Mesendoderm (in vitro differentiated cells): ENCODE data around the gene RNF217.
"Not testable (repeated sequence)": the region's sequence is repeated elsewhere in the genome, so short reads cannot be mapped to it uniquely, and the experiment has no call there.

ENCODE experiments used
- DNase-seq: peaks from one replicate; pipeline ENCODE4 v3.0.0; 2013
- H2AK5ac ChIP-seq: 2 replicates; pipeline ENCODE4 v1.6.1; 2013; ENCODE audit warnings: low read length, inconsistent platforms
- H2BK120ac ChIP-seq: 2 replicates; pipeline ENCODE4 v1.6.1; 2013; ENCODE audit warnings: low read depth, mild to moderate bottlenecking, low read length, moderate library complexity, mixed read lengths
- H2BK15ac ChIP-seq: replicated peaks from 2 replicates; pipeline ENCODE4 v1.6.1; 2013; ENCODE audit warnings: low read depth, mild to moderate bottlenecking, moderate library complexity
- H2BK5ac ChIP-seq: 2 replicates; pipeline ENCODE4 v1.6.1; 2013; ENCODE audit warnings: low read length, inconsistent platforms
- H3K18ac ChIP-seq: 2 replicates; pipeline ENCODE4 v1.6.1; 2013; ENCODE audit warnings: mild to moderate bottlenecking, low read length, mixed read lengths
- H3K23ac ChIP-seq: one replicate; pipeline ENCODE4 v1.6.1; 2013; ENCODE audit warnings: low read length
- H3K27ac ChIP-seq: 2 replicates; pipeline ENCODE4 v1.5.1; 2013; ENCODE audit warnings: low read depth, mild to moderate bottlenecking, inconsistent platforms, low read length, moderate library complexity
- H3K27me3 ChIP-seq: 2 replicates; pipeline ENCODE4 v1.6.1; 2013; ENCODE audit warnings: low read length, control low read depth, mild to moderate bottlenecking, inconsistent platforms; ENCODE audit not compliant: insufficient read depth, poor library complexity
- H3K36me3 ChIP-seq: 2 replicates; pipeline ENCODE4 v1.6.1; 2013; ENCODE audit warnings: low read length, inconsistent platforms; ENCODE audit not compliant: control insufficient read depth, insufficient read depth
- H3K4ac ChIP-seq: one replicate; pipeline ENCODE4 v1.6.1; 2013; ENCODE audit warnings: low read depth, mild to moderate bottlenecking, low read length, moderate library complexity
- H3K4me1 ChIP-seq: 2 replicates; pipeline ENCODE4 v1.6.1; 2013; ENCODE audit warnings: low read depth, low read length, inconsistent platforms; ENCODE audit not compliant: control insufficient read depth
- H3K4me2 ChIP-seq: 2 replicates; pipeline ENCODE4 v1.6.1; 2013; ENCODE audit warnings: low read length
- H3K4me3 ChIP-seq: 2 replicates; pipeline ENCODE4 v1.5.1; 2013; ENCODE audit warnings: mild to moderate bottlenecking, low read length
- H3K56ac ChIP-seq: one replicate; pipeline ENCODE4 v1.6.1; 2013; ENCODE audit warnings: low read length
- H3K79me1 ChIP-seq: 2 replicates; pipeline ENCODE4 v1.6.1; 2013; ENCODE audit warnings: low read length, inconsistent platforms
- H3K79me2 ChIP-seq: 2 replicates; pipeline ENCODE4 v1.6.1; 2013; ENCODE audit warnings: mild to moderate bottlenecking, low read length; ENCODE audit not compliant: control insufficient read depth, insufficient read depth
- H3K9ac ChIP-seq: 2 replicates; pipeline ENCODE4 v1.6.1; 2013; ENCODE audit warnings: low read length, inconsistent platforms
- H4K5ac ChIP-seq: one replicate; pipeline ENCODE4 v1.6.1; 2013; ENCODE audit warnings: low read length
- H4K8ac ChIP-seq: one replicate; pipeline ENCODE4 v1.6.1; 2013; ENCODE audit warnings: low read depth, mild to moderate bottlenecking, control low read depth, low read length, moderate library complexity
- WGBS: extraction: QIAGEN DNeasy Blood & Tissue Kit; methylation state at CpG from one replicate; pipeline ENCODE4 v1.1.7; 2013; ENCODE audit warnings: low lambda C conversion rate, missing lambda C conversion rate; ENCODE audit not compliant: insufficient coverage; ENCODE audit errors: extremely low coverage; 5-methylcytosine and 5-hydroxymethylcytosine counted together

The RNF217 gene

DNA sequence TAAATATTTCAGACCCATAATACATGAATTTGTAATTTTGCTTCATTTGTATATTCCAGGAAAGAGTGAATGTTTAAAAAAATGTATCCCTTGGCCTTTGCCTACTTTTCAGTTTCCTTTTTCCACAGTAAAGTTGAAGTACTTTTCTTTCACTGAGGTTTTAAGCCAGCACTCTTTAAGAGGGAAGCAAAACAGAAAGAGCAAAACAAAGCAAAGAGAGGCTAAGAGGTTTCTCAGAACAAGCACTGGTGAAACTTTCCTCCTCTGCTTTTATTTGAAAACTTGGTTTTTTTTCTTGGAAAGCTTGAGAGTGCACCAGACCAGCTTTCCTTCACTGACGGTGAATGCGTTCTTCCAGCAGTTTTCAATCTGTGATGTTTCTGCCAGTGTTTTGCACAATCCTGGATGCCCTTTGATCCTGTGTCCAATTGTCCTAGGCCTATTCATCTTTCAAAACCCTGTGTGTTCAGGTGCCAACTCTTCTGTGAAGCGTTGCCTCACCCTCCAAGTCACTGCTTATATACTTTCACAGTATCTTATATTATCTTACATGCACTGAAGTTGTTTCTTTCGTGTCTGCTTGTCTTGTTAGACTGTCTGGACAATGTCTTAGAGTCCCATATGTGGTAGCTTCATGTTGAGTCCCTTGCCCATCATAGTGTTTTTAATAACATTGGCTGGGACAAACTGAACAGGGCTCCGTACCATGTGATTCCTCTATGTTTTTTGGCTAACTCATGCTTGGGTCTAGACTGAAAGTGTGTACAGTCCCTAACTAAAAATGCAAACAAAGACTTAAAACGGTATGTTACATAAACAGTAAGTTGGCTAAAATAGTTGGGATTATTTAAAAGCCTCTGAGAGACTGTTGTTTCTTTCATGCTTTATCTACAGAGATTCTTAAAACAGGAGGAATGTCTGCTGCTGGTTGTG, 1.9 kb downstream of the RNF217 start:
- Histone ChIP-seq H3K4me1 (peaks cover 6% of the 10 kb centered on the region), H2AK5ac (no peak overlapping the region), H3K79me1 (peaks cover 5% of the 10 kb centered on the region), H3K4ac (no peak overlapping the region), H3K4me3 (peak overlapping the region; percentile 27), H2BK15ac (no peak overlapping the region), H3K56ac (peak overlapping the region; percentile 96), H2BK5ac (no peak overlapping the region), H3K18ac (no peak overlapping the region), H3K36me3 (no peaks in the 10 kb centered on the region), H3K27me3 (no peaks in the 10 kb centered on the region), H3K4me2 (peak overlapping the region; percentile 66), H3K9ac (peak overlapping the region; percentile 63), H4K5ac (no peak overlapping the region), H3K79me2 (peaks cover 17% of the 10 kb centered on the region), H3K27ac (no peak overlapping the region), H2BK120ac (no peak overlapping the region), H4K8ac (no peak overlapping the region), H3K23ac (no peak overlapping the region)
- no CpG with 5 or more reads among the region's 6 CpGs for WGBS
- no peak for DNase-seq

DNA sequence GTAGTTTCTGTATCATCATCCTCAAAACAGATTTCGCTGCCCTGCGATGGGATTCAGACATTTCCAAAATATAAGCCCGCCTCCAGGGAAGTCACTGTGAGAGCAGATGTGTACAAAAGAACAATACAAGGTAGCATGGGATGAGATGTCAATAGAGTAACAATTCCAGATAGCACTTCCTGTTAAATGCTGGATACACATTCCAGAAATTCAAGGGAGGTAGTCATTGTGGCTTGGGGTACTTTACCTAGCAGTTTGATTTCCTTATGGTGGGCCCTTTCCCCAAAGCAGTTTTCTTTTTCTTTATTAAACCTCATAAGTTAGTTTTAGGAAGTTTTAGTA, 2.5 kb downstream of the RNF217 start:
- H3K27ac ChIP-seq: no peak overlapping the region
- peaks cover 6% of the 10 kb centered on the region for H3K4me1 ChIP-seq
- H3K4me2 ChIP-seq: peak overlapping the region; percentile 66
- no peak overlapping the region for H3K9ac ChIP-seq
- H3K36me3 ChIP-seq: no peaks in the 10 kb centered on the region
- no peak overlapping the region for H3K18ac ChIP-seq
- DNase-seq: peak; percentile 45
- H3K4me3 ChIP-seq: no peak overlapping the region
- no peaks in the 10 kb centered on the region for H3K27me3 ChIP-seq
- no peak overlapping the region for H2BK15ac ChIP-seq
- no peak overlapping the region for H4K5ac ChIP-seq
- H2BK120ac ChIP-seq: no peak overlapping the region
- H3K4ac ChIP-seq: no peak overlapping the region
- WGBS: no CpG with 5 or more reads among the region's 3 CpGs
- no peak overlapping the region for H2AK5ac ChIP-seq
- no peak overlapping the region for H3K23ac ChIP-seq
- H3K79me1 ChIP-seq: peaks cover 5% of the 10 kb centered on the region
- H3K56ac ChIP-seq: no peak overlapping the region
- H2BK5ac ChIP-seq: no peak overlapping the region
- peaks cover 17% of the 10 kb centered on the region for H3K79me2 ChIP-seq
- no peak overlapping the region for H4K8ac ChIP-seq

DNA sequence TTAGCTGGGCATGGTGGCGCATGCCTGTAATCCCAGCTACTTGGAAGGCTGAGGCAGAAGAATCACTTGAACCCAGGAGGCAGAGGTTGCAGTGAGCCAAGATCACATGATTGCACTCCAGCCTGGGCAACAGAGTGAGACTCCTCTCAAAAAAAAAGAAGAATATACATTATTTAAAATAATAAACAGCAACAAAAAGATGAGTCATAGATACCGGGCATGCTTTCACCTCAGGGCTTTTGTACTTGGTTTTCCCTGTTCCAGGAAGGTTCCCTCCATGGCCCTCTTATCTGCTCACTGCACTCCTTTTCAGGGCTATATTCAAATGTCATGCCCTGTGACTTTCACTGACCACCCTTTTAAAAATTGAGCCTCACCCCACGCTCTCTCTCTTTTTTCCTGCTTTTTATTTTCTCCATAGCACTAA, 3.2 kb downstream of the RNF217 start:
- H3K27ac ChIP-seq, H3K4ac ChIP-seq, H3K18ac ChIP-seq, H3K36me3 ChIP-seq, H3K4me3 ChIP-seq, H2AK5ac ChIP-seq, H2BK15ac ChIP-seq, H3K4me1 ChIP-seq, H3K23ac ChIP-seq, H3K9ac ChIP-seq, H4K5ac ChIP-seq, H3K56ac ChIP-seq, H2BK5ac ChIP-seq, H3K27me3 ChIP-seq, H3K4me2 ChIP-seq, DNase-seq, H2BK120ac ChIP-seq, H3K79me1 ChIP-seq, H4K8ac ChIP-seq: not testable (repeated sequence)
- no CpG with 5 or more reads among the region's 3 CpGs for WGBS
- H3K79me2 ChIP-seq: peaks cover 17% of the 10 kb centered on the region

DNA sequence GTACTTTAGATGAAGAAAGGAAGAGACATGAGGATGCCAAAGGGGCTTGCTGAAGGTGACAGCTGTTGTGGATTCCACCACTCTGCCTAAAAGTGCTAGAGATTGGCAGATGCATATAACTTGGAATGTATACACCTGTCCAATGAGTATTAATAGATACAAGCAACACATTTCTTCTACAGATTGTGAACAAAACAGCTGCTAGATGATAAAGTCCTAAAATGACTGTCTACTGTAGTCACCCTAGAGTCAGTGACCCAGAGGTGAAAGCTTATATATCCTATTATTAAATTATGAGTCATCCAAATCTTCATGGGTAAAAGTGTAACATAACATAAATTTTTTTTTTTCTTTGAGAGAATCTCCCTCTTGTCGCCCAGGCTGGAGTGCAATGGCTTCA, 5.2 kb downstream of the RNF217 start:
- H3K9ac ChIP-seq: no peak overlapping the region
- no peak overlapping the region for H3K18ac ChIP-seq
- peaks cover 6% of the 10 kb centered on the region for H3K4me1 ChIP-seq
- no peak overlapping the region for H3K23ac ChIP-seq
- no peak overlapping the region for H2BK15ac ChIP-seq
- H3K27me3 ChIP-seq: no peaks in the 10 kb centered on the region
- no peak for DNase-seq
- no CpG with 5 or more reads among the region's 1 CpG for WGBS
- H2BK120ac ChIP-seq: no peak overlapping the region
- peaks cover 9% of the 10 kb centered on the region for H3K79me1 ChIP-seq
- H3K56ac ChIP-seq: no peak overlapping the region
- H3K36me3 ChIP-seq: no peaks in the 10 kb centered on the region
- no peak overlapping the region for H2AK5ac ChIP-seq
- no peak overlapping the region for H3K4me2 ChIP-seq
- no peak overlapping the region for H2BK5ac ChIP-seq
- H3K4ac ChIP-seq: no peak overlapping the region
- H3K27ac ChIP-seq: no peak overlapping the region
- no peak overlapping the region for H3K4me3 ChIP-seq
- peaks cover 20% of the 10 kb centered on the region for H3K79me2 ChIP-seq
- H4K8ac ChIP-seq: no peak overlapping the region
- H4K5ac ChIP-seq: no peak overlapping the region

GRCh38 chr6:124968401-124968800, 6.2 kb downstream of the RNF217 start:
- Histone ChIP-seq H4K8ac (no peak overlapping the region), H3K4me3 (no peak overlapping the region), H2BK5ac (no peak overlapping the region), H2AK5ac (no peak overlapping the region), H3K9ac (no peak overlapping the region), H3K4me2 (no peak overlapping the region), H3K79me1 (peaks cover 11% of the 10 kb centered on the region), H3K4ac (no peak overlapping the region), H2BK120ac (no peak overlapping the region), H3K79me2 (peaks cover 20% of the 10 kb centered on the region), H3K27ac (no peak overlapping the region), H3K23ac (no peak overlapping the region), H3K56ac (no peak overlapping the region), H3K18ac (no peak overlapping the region), H2BK15ac (no peak overlapping the region), H3K27me3 (no peaks in the 10 kb centered on the region), H4K5ac (no peak overlapping the region), H3K36me3 (no peaks in the 10 kb centered on the region), H3K4me1 (peaks cover 6% of the 10 kb centered on the region)
- peak; percentile 66 for DNase-seq
- WGBS: no CpG with 5 or more reads among the region's 1 CpG
